Retinal pigment epithelial cell (primary cell): ENCODE measurements around the gene PEAR1.
A peak's percentile ranks its signal among the peaks of the same experiment; 100 is the strongest.

ENCODE experiments used
- DNase-seq: peaks from one replicate; pipeline ENCODE4 v3.0.0-alpha.2; 2010; ENCODE audit warnings: low read depth
- H3K4me3 ChIP-seq: 2 replicates; pipeline ENCODE4 v1.5.1; 2011; ENCODE audit warnings: mild to moderate bottlenecking, low read length, control low read depth, moderate library complexity
- CTCF ChIP-seq: conservative IDR thresholded peaks from 2 replicates; pipeline ENCODE4 v1.5.1; 2011; ENCODE audit warnings: low read depth, low read length, control low read depth, inconsistent platforms

The PEAR1 gene

DNA sequence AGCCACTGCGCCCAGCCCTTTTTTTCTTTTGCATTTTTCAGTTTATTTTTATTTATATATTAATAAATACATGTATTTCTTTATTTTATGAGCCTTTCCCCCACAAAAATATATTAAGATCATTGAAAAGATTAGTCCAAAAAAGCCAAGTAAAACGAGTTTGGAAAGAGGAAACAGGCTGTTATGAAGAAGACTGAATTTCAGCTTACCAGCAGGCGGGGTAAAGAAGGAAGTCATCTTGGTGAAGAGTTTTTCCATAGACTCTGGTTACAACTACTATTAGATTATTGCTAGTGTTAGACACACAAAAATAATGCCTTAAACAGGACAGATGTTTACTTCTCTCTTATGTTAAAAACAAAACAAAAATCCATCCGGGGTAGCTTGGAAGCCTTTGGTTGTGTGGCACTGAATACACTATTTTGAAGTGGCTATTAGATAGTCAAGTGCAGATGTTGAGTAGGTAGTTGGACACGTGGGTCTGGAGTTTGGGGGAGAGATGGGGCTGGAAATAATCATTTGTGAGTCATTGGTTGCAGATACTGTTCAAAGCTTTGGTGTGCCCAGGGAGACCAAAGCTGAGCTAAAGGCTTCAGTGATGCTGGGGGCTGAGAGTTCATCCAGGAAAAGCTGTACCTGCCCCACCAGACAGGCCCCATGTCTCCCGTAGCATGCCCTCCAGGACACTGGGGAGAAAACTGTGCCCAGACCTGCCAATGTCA, 18.2 kb downstream of the PEAR1 start:
- H3K4me3 ChIP-seq: no peak overlapping the region
- no peak for TF ChIP-seq CTCF
- no peak for DNase-seq

DNA sequence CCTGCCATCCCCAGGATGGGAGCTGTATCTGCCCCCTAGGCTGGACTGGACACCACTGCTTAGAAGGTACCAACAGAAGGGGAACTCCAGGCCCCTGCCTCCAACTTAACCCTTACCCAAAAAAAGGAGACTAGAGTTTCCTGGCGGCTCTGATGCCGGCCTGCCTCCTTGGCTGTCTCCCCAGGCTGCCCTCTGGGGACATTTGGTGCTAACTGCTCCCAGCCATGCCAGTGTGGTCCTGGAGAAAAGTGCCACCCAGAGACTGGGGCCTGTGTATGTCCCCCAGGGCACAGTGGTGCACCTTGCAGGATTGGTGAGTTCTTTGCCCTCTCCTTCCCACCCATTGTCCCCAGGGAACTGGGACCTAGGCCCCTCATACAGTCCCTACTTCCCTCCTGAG, 18.8 kb downstream of the PEAR1 start:
- no peak overlapping the region for H3K4me3 ChIP-seq
- TF ChIP-seq CTCF: no peak
- DNase-seq: no peak

DNA sequence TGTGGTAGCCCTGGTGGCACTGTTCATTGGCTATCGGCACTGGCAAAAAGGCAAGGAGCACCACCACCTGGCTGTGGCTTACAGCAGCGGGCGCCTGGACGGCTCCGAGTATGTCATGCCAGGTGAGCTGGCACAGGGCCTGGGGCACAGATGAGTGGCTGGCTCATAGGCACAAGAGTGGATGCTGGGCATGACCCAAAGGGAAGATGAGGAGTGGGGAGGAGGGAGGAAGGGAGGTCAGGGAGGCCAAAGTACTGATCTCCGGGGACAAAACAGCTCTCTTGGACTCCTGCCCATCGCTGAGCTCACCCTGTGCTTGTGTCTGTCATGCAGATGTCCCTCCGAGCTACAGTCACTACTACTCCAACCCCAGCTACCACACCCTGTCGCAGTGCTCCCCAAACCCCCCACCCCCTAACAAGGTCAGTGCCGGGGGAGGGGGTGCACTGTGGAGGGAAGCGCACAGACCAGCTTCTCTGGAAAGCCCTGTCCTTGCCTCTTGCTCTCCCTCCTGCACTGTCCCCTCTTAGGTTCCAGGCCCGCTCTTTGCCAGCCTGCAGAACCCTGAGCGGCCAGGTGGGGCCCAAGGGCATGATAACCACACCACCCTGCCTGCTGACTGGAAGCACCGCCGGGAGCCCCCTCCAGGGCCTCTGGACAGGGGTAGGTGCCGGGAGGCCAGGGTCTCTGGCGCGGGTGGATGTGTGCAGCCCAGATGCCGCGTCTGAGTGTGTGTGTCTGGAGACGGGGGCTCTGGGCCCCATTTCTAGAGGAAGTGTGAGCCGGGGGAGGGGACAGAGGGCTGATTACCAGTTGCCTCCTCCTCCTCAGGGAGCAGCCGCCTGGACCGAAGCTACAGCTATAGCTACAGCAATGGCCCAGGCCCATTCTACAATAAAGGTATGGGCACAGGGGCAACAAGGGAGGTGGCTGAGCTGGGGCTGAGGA, 19.6 kb downstream of the PEAR1 start:
- no peak for DNase-seq
- TF ChIP-seq CTCF: no peak
- H3K4me3 ChIP-seq: no peak overlapping the region

GRCh38 chr1:156913809-156914387, 20.4 kb downstream of the PEAR1 start:
- H3K4me3 ChIP-seq: no peak overlapping the region
- DNase-seq: no peak
- TF ChIP-seq CTCF: no peak

DNA sequence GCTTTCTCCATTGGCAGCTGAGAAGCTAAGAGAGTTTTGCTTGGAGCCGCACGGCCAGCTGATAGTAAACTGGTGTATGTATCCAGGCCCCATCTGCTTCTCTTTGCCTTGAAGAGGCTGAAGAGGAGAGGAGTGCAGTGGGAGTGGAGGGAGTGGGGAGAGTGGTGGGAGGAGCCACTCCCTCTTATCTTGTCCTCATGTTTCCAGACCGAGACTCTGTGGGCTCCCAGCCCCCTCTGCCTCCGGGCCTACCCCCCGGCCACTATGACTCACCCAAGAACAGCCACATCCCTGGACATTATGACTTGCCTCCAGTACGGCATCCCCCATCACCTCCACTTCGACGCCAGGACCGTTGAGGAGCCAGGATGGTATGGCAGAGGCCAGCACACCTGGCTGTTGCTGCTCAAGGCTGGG, 20.9 kb downstream of the PEAR1 start:
- no peak overlapping the region for H3K4me3 ChIP-seq
- no peak for TF ChIP-seq CTCF
- no peak for DNase-seq

- DNase-seq: no peak
- H3K4me3 ChIP-seq: peak within 1 kb of the TSS; percentile 39
- peak; percentile 83 for TF ChIP-seq CTCF
These were observed 26.9 kb downstream of the PEAR1 start, which contains the start of gene LRRC71 for GRCh38 chr1:156920233-156921052. Gene LRRC71 (plus strand): TSS chr1:156920632. CDS start chr1:156920804, 172 bp downstream.
